ENCODE results near the gene FAM171A1.
"Not testable (repeated sequence)": the region's sequence is repeated elsewhere in the genome, so short reads cannot be mapped to it uniquely, and the experiment has no call there.

FAM171A1 gene

GRCh38 chr10:15314482-15315045, 56.5 kb downstream of the FAM171A1 start:
- DNase-seq = no peak

GRCh38 chr10:15313843-15314242, 57.2 kb downstream of the FAM171A1 start:
- no peak for DNase-seq

- no peak for DNase-seq
Measured at GRCh38 chr10:15313047-15313446, 58.0 kb downstream of the FAM171A1 start.

- no peak for DNase-seq
Measured at GRCh38 chr10:15311569-15312280, 59.4 kb downstream of the FAM171A1 start.

GRCh38 chr10:15310776-15311568, 60.1 kb downstream of the FAM171A1 start:
- no peak for DNase-seq

- DNase-seq = no peak
Measured at GRCh38 chr10:15309221-15309620, 61.9 kb downstream of the FAM171A1 start.

- no peak for DNase-seq
Measured at GRCh38 chr10:15306735-15307280, 64.3 kb downstream of the FAM171A1 start.

- DNase-seq = no peak
Measured at GRCh38 chr10:15305634-15306033, 65.5 kb downstream of the FAM171A1 start.

- no peak for DNase-seq
Measured at GRCh38 chr10:15305161-15305560, 65.9 kb downstream of the FAM171A1 start.

- not testable (repeated sequence) for DNase-seq
Measured at GRCh38 chr10:15302188-15302956, 68.7 kb downstream of the FAM171A1 start.

GRCh38 chr10:15300697-15301096, 70.4 kb downstream of the FAM171A1 start:
- DNase-seq = no peak

- no peak for DNase-seq
Measured at GRCh38 chr10:15300145-15300544, 70.9 kb downstream of the FAM171A1 start.

- no peak for DNase-seq
Measured at GRCh38 chr10:15296701-15297100, 74.4 kb downstream of the FAM171A1 start.

- DNase-seq = no peak
Measured at GRCh38 chr10:15295537-15296325, 75.4 kb downstream of the FAM171A1 start.

- no peak for DNase-seq
Measured at GRCh38 chr10:15293862-15294842, 76.9 kb downstream of the FAM171A1 start.

- no peak for DNase-seq
Measured at GRCh38 chr10:15290671-15291070, 80.4 kb downstream of the FAM171A1 start.

GRCh38 chr10:15290150-15290549, 80.9 kb downstream of the FAM171A1 start:
- DNase-seq = no peak

- DNase-seq = no peak
Measured at GRCh38 chr10:15280974-15281373, 90.1 kb downstream of the FAM171A1 start.

GRCh38 chr10:15280462-15280861, 90.6 kb downstream of the FAM171A1 start:
- no peak for DNase-seq

- no peak for DNase-seq
Measured at GRCh38 chr10:15279236-15279635, 91.9 kb downstream of the FAM171A1 start.

- DNase-seq = no peak
Measured at GRCh38 chr10:15278786-15279185, 92.3 kb downstream of the FAM171A1 start.

Data from stimulated activated CD4-positive, alpha-beta T cell treated with anti-CD3 and anti-CD28 coated beads, Interleukin-12 subunit alpha, Interleukin-12 subunit beta, amount 100 ng/mL, for 4 hours (primary cell).